Activated T-cell treated with anti-CD3 and anti-CD28 coated beads for 48 hours (primary cell): ENCODE results near the gene LRMDA.

ENCODE experiments used
- DNase-seq: peaks from one replicate; pipeline ENCODE4 v3.0.0-alpha.2; 2020; ENCODE audit warnings: low read depth

The LRMDA gene

GRCh38 chr10:76342996-76343395, 911.6 kb downstream of the LRMDA start:
- DNase-seq = no peak

GRCh38 chr10:76347832-76348231, 916.4 kb downstream of the LRMDA start:
- DNase-seq = no peak

GRCh38 chr10:76350583-76350982, 919.2 kb downstream of the LRMDA start:
- DNase-seq = no peak

- no peak for DNase-seq
Observed at GRCh38 chr10:76352300-76352699, 920.9 kb downstream of the LRMDA start.

GRCh38 chr10:76353237-76353851, 921.9 kb downstream of the LRMDA start:
- no peak for DNase-seq

- no peak for DNase-seq
Observed at GRCh38 chr10:76354212-76354738, 922.9 kb downstream of the LRMDA start.

- no peak for DNase-seq
Observed at GRCh38 chr10:76354921-76355320, 923.5 kb downstream of the LRMDA start.

- no peak for DNase-seq
Observed at GRCh38 chr10:76356557-76356956, 925.1 kb downstream of the LRMDA start.

- no peak for DNase-seq
Observed at GRCh38 chr10:76357726-76358415, 926.4 kb downstream of the LRMDA start.

GRCh38 chr10:76358743-76359395, 927.4 kb downstream of the LRMDA start:
- no peak for DNase-seq

- no peak for DNase-seq
Observed at GRCh38 chr10:76375761-76376160, 944.3 kb downstream of the LRMDA start.

- DNase-seq = no peak
Observed at GRCh38 chr10:76382381-76382851, 951.0 kb downstream of the LRMDA start.

- DNase-seq = no peak
Observed at GRCh38 chr10:76388321-76389023, 957.0 kb downstream of the LRMDA start.

- DNase-seq = no peak
Observed at GRCh38 chr10:76393875-76394706, 962.7 kb downstream of the LRMDA start.

GRCh38 chr10:76394707-76395042, 963.3 kb downstream of the LRMDA start:
- no peak for DNase-seq

GRCh38 chr10:76395251-76395650, 963.8 kb downstream of the LRMDA start:
- DNase-seq = no peak

- DNase-seq = no peak
Observed at GRCh38 chr10:76396134-76396533, 964.7 kb downstream of the LRMDA start.

GRCh38 chr10:76397181-76398042, 966.0 kb downstream of the LRMDA start:
- DNase-seq = no peak

- DNase-seq = no peak
Observed at GRCh38 chr10:76398043-76398710, 966.8 kb downstream of the LRMDA start.

GRCh38 chr10:76399226-76399625, 967.8 kb downstream of the LRMDA start:
- DNase-seq = no peak
